Measurements from ENCODE around the gene TMEM161A.

TMEM161A gene

DNA sequence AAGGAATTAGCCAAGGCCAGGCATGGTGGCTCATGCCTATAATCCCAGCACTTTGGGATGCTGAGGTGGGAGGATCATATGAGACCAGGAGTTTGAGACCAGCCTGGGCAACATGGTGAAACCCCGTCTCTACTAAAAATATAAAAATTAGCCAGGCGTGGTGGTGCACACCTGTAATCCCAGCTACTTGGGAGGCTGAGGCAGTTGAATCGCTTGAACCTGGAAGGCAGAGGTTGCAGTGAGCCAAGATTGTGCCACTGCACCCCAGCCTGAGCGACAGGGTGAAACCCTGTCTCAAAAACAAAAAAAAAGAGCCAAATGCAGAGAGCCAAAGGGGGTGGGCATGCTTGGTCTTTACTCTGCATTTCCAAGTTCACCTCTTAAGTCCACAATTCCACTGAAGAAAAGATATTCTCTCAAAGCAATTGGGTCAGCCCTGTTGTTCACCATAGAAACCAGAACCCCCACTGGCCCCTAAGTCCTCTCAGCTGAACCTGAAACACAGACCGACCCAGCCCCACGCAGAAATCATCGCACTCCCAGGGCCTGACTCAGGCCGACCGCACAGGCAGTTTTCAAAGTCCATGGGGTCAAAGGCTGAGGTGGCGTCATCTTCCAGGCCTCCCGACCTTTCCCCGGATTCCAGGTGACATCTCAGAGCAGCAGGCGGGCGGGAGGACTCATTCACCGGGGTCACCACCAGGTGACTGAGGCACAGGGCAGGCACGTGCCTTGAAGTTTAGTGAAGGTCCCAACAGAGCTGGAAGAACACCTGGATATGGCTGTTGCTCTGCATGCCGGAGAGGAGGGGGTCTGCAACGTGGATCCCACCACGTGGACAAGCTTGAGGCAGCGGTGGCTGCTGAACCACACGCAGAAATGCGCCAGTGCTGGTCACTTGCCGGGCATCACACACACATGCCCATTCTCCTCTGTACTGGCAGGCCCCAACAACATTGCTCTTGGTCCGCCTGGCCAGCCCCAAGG lies 41.3 kb downstream of the TMEM161A start:
- intact Hi-C loops (cut with DNase I; ENCODE audit: low total_unique reads) = no loop called here
- Histone ChIP-seq H3K36me3 (peaks cover 23 to 62% (median 40%) of the 10 kb centered on the region in 3 donors), H3K9me3 (no peaks in the 10 kb centered on the region), H3K4me1 (no peaks in the 10 kb centered on the region), H3K27me3 (no peaks in the 10 kb centered on the region), H3K27ac (no peak overlapping the region), H3K4me3 (no peak overlapping the region)
- no peak for DNase-seq
- TF ChIP-seq, protein P1, sequence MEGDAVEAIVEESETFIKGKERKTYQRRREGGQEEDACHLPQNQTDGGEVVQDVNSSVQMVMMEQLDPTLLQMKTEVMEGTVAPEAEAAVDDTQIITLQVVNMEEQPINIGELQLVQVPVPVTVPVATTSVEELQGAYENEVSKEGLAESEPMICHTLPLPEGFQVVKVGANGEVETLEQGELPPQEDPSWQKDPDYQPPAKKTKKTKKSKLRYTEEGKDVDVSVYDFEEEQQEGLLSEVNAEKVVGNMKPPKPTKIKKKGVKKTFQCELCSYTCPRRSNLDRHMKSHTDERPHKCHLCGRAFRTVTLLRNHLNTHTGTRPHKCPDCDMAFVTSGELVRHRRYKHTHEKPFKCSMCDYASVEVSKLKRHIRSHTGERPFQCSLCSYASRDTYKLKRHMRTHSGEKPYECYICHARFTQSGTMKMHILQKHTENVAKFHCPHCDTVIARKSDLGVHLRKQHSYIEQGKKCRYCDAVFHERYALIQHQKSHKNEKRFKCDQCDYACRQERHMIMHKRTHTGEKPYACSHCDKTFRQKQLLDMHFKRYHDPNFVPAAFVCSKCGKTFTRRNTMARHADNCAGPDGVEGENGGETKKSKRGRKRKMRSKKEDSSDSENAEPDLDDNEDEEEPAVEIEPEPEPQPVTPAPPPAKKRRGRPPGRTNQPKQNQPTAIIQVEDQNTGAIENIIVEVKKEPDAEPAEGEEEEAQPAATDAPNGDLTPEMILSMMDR (IDR thresholded peaks at IDR 0.05) = no peak

DNA sequence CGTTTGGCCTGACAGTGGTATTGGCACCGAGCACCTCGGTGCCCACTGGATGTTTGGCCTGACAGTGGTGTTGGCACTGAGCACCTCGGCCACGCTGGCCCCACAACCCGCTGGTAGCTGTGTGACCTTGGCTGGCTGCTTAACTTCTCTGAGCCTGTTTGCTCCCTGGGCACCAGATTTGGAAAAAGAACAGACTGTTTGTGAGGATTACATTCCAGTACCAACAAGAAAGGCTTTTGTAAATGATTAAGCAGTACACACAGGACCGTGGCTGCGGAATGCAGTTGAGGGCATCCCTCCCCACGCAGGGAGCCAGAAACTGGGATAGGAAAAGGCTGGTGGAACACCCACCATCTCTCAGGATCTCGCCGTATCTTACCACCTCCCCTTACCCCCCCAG lies 42.6 kb downstream of the TMEM161A start:
- intact Hi-C loops (cut with DNase I; ENCODE audit: low total_unique reads) = no loop called here
- H3K27ac ChIP-seq = no peak overlapping the region

DNA sequence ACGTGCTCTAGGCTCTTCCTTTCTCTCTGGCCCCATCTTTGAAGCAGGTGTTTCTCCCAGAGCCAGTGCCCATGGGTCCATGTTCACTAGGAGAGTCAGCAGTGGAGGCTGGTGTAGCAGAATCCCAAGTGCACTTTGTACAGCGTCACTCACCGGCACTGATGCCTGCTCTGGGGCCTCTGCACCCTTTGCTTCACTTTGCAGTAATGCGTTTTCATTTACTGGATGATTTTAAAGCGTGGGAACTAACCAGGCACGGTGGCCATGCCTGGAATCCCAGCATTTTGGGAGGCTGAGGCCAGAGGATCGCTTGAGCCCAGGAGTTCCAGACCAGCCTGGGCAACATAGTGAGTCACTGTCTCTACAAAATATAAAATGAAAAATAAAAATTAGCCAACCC lies 43.8 kb downstream of the TMEM161A start:
- Histone ChIP-seq H3K27ac (no peak overlapping the region), H3K36me3 (peaks cover 12 to 45% (median 19%) of the 10 kb centered on the region in 3 donors), H3K4me3 (no peak overlapping the region), H3K27me3 (no peaks in the 10 kb centered on the region), H3K9me3 (no peaks in the 10 kb centered on the region), H3K4me1 (no peaks in the 10 kb centered on the region)
- no peak for DNase-seq
- intact Hi-C loops (cut with DNase I; ENCODE audit: low total_unique reads) = no loop called here
- TF ChIP-seq, protein P1 (IDR thresholded peaks at IDR 0.05) = no peak

More for the DNA sequence above, 42.6 kb downstream of the TMEM161A start:
- no peaks in the 10 kb centered on the region for H3K27me3 ChIP-seq
- TF ChIP-seq, protein P1 (IDR thresholded peaks at IDR 0.05) = no peak
- H3K4me3 ChIP-seq = no peak overlapping the region
- H3K4me1 ChIP-seq = no peaks in the 10 kb centered on the region
- peaks cover 15 to 55% (median 28%) of the 10 kb centered on the region in 3 donors for H3K36me3 ChIP-seq
- no peak for DNase-seq
- H3K9me3 ChIP-seq = no peaks in the 10 kb centered on the region

DNA sequence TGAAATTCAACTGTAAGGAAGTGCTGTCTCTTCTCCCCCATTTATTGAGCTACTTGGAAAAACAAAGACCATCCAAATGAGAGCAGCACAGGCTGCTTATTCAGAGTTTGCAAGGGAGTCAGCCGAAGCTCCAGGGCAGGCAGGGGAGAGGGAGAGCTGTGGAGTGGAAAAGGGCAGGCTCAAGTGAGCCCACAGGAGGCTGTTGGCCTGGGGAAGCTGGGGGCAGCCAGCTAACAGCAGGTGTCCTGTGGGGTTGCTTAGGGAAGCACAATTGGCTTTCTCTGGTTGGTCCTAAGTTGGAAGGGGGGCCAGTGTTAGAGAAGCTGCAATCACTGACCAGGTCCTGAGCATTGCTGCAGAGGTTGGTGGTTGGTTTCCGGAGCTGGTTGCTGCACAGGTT lies 50.6 kb downstream of the TMEM161A start:
- intact Hi-C loops (cut with DNase I; ENCODE audit: low total_unique reads) = no loop called here
- peaks cover 0 to 26% (median 8%) of the 10 kb centered on the region in 3 donors for H3K36me3 ChIP-seq
- TF ChIP-seq, protein P1 (IDR thresholded peaks at IDR 0.05) = no peak

DNA sequence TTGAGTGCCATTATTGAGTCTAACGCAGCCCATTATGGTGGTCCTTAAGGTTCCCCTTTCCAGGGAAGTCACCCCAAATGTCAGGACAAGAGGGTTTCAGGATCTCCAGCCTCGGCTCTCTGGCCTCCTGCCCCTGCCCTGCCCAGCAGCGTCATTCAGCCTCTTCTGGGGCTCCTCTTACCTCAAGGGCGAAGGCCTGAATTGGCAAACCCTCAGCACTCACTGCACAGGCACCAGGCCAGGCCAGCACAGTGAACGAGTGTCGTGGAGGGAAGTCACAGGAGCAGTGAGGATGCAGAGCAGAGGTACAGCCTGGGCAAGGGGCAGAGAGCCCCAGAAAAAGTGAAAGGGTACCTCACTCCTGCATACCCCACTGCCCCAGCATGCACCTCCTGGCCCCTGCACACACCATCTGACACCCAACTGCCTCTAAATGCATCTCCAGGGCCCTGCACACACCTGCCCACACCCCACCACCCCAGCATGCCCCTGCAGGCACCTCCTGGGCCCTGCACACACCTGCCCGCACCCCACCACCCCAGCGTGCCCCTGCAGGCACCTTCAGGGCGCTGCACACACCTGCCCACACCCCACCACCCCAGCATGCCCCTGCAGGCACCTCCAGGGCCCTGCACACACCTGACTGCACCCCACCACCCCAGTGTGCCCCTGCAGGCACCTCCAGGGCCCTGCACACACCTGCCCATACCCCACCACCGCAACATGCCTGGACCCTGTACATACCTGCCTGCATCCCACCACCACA lies 54.7 kb downstream of the TMEM161A start:
- Histone ChIP-seq H3K27ac (no peak overlapping the region), H3K4me3 (no peak overlapping the region), H3K27me3 (no peaks in the 10 kb centered on the region), H3K9me3 (no peaks in the 10 kb centered on the region), H3K4me1 (peaks cover 0 to 16% (median 8%) of the 10 kb centered on the region in 4 donors), H3K36me3 (peaks cover 0 to 17% (median 8%) of the 10 kb centered on the region in 3 donors)
- TF ChIP-seq, protein P1 (IDR thresholded peaks at IDR 0.05) = no peak
- no peak for DNase-seq
- intact Hi-C loops (cut with DNase I; ENCODE audit: low total_unique reads) = no loop called here

More for the DNA sequence above, 50.6 kb downstream of the TMEM161A start:
- H3K27ac ChIP-seq = no peak overlapping the region
- DNase-seq = no peak
- no peak overlapping the region for H3K4me3 ChIP-seq
- no peaks in the 10 kb centered on the region for H3K27me3 ChIP-seq
- peaks cover 0 to under 1% (median 0%) of the 10 kb centered on the region in 4 donors for H3K4me1 ChIP-seq
- no peaks in the 10 kb centered on the region for H3K9me3 ChIP-seq
